ENCODE results near the gene GRIN3A.

DNA sequence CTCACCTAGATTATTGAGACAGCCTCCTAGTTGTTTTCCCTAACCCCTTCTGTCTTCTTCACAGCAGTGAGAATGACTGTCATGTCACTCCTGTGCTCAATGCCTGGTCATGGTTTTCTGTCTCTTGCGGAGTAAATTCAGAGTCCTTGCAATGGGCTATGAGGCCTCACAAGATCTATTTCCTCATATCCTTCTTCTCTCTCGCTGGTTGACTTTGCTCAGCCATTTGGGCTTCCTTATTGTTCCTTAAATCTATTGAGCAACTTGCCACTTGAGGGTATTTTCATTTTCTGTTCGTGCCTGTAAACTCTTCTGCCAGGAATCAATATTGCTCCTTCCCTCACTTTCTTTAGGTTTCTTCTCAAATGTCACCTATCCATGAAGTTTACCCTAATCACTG lies 152.7 kb downstream of the GRIN3A start:
- no peak for TF ChIP-seq GATA2 (IDR thresholded peaks at IDR 0.05; ENCODE audit: low read depth, low read length)
- TF ChIP-seq GATA3 (IDR thresholded peaks at IDR 0.05; ENCODE audit: low read depth, low read length), result no peak
